Stimulated activated CD8-positive, alpha-beta memory T cell treated with anti-CD3 and anti-CD28 coated beads, Interleukin-7, amount 100 ng/mL, for 4 hours (primary cell): ENCODE measurements around the gene SELENOT.
"Not testable (repeated sequence)": the region's sequence is repeated elsewhere in the genome, so short reads cannot be mapped to it uniquely, and the experiment has no call there.

ENCODE experiments used
- DNase-seq, 2 donors: peaks; one replicate each; pipeline ENCODE4 v3.0.0-alpha.2; 2020; ENCODE audit warnings: low read depth in 2 of 2

The SELENOT gene

GRCh38 chr3:150607267-150608065, 4.3 kb downstream of the SELENOT start:
- DNase-seq, result no peak

- no peak for DNase-seq
Measured at GRCh38 chr3:150609988-150610387, 6.9 kb downstream of the SELENOT start.

GRCh38 chr3:150610785-150611184, 7.7 kb downstream of the SELENOT start:
- DNase-seq, result no peak

GRCh38 chr3:150611666-150612065, 8.5 kb downstream of the SELENOT start:
- DNase-seq, result no peak

- no peak for DNase-seq
Measured at GRCh38 chr3:150612494-150612893, 9.4 kb downstream of the SELENOT start.

- DNase-seq, result no peak
Measured at GRCh38 chr3:150613034-150613433, 9.9 kb downstream of the SELENOT start.

- DNase-seq, result no peak
Measured at GRCh38 chr3:150613709-150614480, 10.8 kb downstream of the SELENOT start.

GRCh38 chr3:150620002-150620689, 17.0 kb downstream of the SELENOT start:
- DNase-seq, result no peak

- DNase-seq, result not testable (repeated sequence)
Measured at GRCh38 chr3:150622955-150623354, 19.8 kb downstream of the SELENOT start.

- DNase-seq, result no peak
Measured at GRCh38 chr3:150623945-150624344, 20.8 kb downstream of the SELENOT start.

GRCh38 chr3:150626148-150626930, 23.2 kb downstream of the SELENOT start:
- DNase-seq, result no peak

- no peak for DNase-seq
Measured at GRCh38 chr3:150627557-150627956, 24.4 kb downstream of the SELENOT start.

- DNase-seq, result no peak
Measured at GRCh38 chr3:150631515-150632221, 28.5 kb downstream of the SELENOT start.

- no peak for DNase-seq
Measured at GRCh38 chr3:150635076-150635475, 32.0 kb downstream of the SELENOT start.

GRCh38 chr3:150635526-150635925, 32.4 kb downstream of the SELENOT start:
- no peak for DNase-seq

- DNase-seq, result no peak
Measured at GRCh38 chr3:150636258-150636657, 33.1 kb downstream of the SELENOT start.

GRCh38 chr3:150639262-150639661, 36.1 kb downstream of the SELENOT start:
- DNase-seq, result no peak

GRCh38 chr3:150640256-150640655, 37.1 kb downstream of the SELENOT start:
- no peak for DNase-seq

- no peak for DNase-seq
Measured at GRCh38 chr3:150653110-150653561, 50.0 kb downstream of the SELENOT start.

GRCh38 chr3:150656316-150656715, 53.2 kb downstream of the SELENOT start:
- no peak for DNase-seq
